Ascending aorta (tissue), 2 donors: ENCODE measurements around the gene NRXN3. TPM values are rescaled to one million over a fixed set of nuclear protein-coding genes. Genes with fewer than 3 reads are reported as not detected.

Experiments
- DNase-seq, 2 donors: peaks; one replicate each; pipeline ENCODE4 v3.0.0-alpha.2; 2019; ENCODE audit warnings: low spot score in 2 of 2
- H3K27ac ChIP-seq, 2 donors: fragments of 200-600 bp; sonication (generic); one replicate each; pipeline ENCODE4 v1.5.1; 2016 to 2017; ENCODE audit warnings: mild to moderate bottlenecking in 1 of 2
- H3K27me3 ChIP-seq: fragments of 200-600 bp; sonication (generic); one replicate; pipeline ENCODE4 v1.5.1; 2017
- H3K36me3 ChIP-seq, 2 donors: fragments of 200-600 bp; sonication (generic); one replicate each; pipeline ENCODE4 v1.5.1; 2016
- H3K4me1 ChIP-seq, 2 donors: fragments of 200-600 bp; sonication (generic); one replicate each; pipeline ENCODE4 v1.5.1; 2016 to 2017; ENCODE audit warnings: mild to moderate bottlenecking in 1 of 2
- H3K4me3 ChIP-seq, 2 donors: fragments of 200-600 bp; sonication (generic); one replicate each; pipeline ENCODE4 v1.5.1; 2016 to 2017; ENCODE audit warnings: mild to moderate bottlenecking in 1 of 2
- H3K9me3 ChIP-seq, 2 donors: fragments of 200-600 bp; sonication (generic); one replicate each; pipeline ENCODE4 v1.5.1; 2016
- intact Hi-C: fragments of 100-400 bp; cut with DNase I; formaldehyde crosslinking; loops from one replicate; pipeline ENCODE4 v1.15.1; 2023
- total RNA-seq: library from RNA; depleted of rRNA; stranded (reverse); fragments of >200 nt; gene quantifications from one replicate; pipeline ENCODE4 v1.1.0, GENCODE V29; 2016
- TF ChIP-seq, protein P1 (sequence below), 3 experiments: fragments of 200-600 bp in 2 of 3; fragments of 450-650 bp in 1 of 3; sonication (generic) in 2 of 3; IDR thresholded peaks; one replicate each; pipeline ENCODE4 v1.5.1; 2016 to 2019; ENCODE audit warnings: antibody characterized with exemption in 3 of 3, mild to moderate bottlenecking in 1 of 3, moderate library complexity in 1 of 3

Gene NRXN3
- total RNA-seq, 1 donor from 2014 or later, result 21.0 TPM

GRCh38 chr14:79665556-79665955, 1495.4 kb downstream of the NRXN3 start:
- intact Hi-C loops, result no loop called here
- Histone ChIP-seq H3K4me1 (no peaks in the 10 kb centered on the region), H3K27me3 (no peaks in the 10 kb centered on the region), H3K9me3 (no peaks in the 10 kb centered on the region), H3K36me3 (no peaks in the 10 kb centered on the region), H3K27ac (no peak overlapping the region), H3K4me3 (no peak overlapping the region)
- TF ChIP-seq, protein P1, sequence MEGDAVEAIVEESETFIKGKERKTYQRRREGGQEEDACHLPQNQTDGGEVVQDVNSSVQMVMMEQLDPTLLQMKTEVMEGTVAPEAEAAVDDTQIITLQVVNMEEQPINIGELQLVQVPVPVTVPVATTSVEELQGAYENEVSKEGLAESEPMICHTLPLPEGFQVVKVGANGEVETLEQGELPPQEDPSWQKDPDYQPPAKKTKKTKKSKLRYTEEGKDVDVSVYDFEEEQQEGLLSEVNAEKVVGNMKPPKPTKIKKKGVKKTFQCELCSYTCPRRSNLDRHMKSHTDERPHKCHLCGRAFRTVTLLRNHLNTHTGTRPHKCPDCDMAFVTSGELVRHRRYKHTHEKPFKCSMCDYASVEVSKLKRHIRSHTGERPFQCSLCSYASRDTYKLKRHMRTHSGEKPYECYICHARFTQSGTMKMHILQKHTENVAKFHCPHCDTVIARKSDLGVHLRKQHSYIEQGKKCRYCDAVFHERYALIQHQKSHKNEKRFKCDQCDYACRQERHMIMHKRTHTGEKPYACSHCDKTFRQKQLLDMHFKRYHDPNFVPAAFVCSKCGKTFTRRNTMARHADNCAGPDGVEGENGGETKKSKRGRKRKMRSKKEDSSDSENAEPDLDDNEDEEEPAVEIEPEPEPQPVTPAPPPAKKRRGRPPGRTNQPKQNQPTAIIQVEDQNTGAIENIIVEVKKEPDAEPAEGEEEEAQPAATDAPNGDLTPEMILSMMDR (IDR thresholded peaks at IDR 0.05), result no peak
- no peak for DNase-seq

GRCh38 chr14:79668951-79669350, 1498.8 kb downstream of the NRXN3 start:
- intact Hi-C loops, result no loop called here
- H3K9me3 ChIP-seq, result no peaks in the 10 kb centered on the region
- no peak for DNase-seq
- no peaks in the 10 kb centered on the region for H3K4me1 ChIP-seq
- no peak overlapping the region for H3K4me3 ChIP-seq
- no peaks in the 10 kb centered on the region for H3K27me3 ChIP-seq
- H3K27ac ChIP-seq, result no peak overlapping the region
- TF ChIP-seq, protein P1 (IDR thresholded peaks at IDR 0.05), result no peak
- no peaks in the 10 kb centered on the region for H3K36me3 ChIP-seq

- no peak overlapping the region for H3K27ac ChIP-seq
- no peak for DNase-seq
- no peaks in the 10 kb centered on the region for H3K4me1 ChIP-seq
- no peaks in the 10 kb centered on the region for H3K36me3 ChIP-seq
- H3K4me3 ChIP-seq, result no peak overlapping the region
- intact Hi-C loops, result no loop called here
- H3K27me3 ChIP-seq, result no peaks in the 10 kb centered on the region
- TF ChIP-seq, protein P1 (IDR thresholded peaks at IDR 0.05), result no peak
- H3K9me3 ChIP-seq, result no peaks in the 10 kb centered on the region
Observed at GRCh38 chr14:79670811-79671210, 1500.6 kb downstream of the NRXN3 start.

DNA sequence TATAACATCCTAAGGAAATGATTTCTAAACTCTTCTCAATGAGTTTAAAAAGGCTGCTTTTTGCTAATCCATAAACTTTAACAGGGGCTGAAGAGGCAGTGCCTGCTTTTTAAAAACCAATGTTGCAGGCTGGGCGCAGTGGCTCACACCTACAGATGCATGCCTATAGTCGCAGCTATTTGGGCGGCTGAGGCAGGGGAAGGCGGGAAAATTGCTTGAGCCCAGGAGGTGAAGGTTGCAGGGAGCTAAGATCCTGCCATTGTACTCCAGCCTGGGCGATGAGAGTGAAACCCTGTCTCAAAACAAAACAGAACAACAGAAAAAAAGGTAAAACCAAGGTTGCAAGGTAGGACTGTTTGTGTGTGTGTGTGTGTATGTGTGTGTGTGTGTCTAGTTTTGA, 1509.9 kb downstream of the NRXN3 start:
- Histone ChIP-seq H3K36me3 (no peaks in the 10 kb centered on the region), H3K4me1 (no peaks in the 10 kb centered on the region), H3K27ac (no peak overlapping the region), H3K27me3 (no peaks in the 10 kb centered on the region), H3K4me3 (no peak overlapping the region), H3K9me3 (no peaks in the 10 kb centered on the region)
- intact Hi-C loops, result no loop called here
- TF ChIP-seq, protein P1 (IDR thresholded peaks at IDR 0.05), result no peak
- no peak for DNase-seq

- Histone ChIP-seq H3K9me3 (no peaks in the 10 kb centered on the region), H3K36me3 (no peaks in the 10 kb centered on the region), H3K4me1 (no peaks in the 10 kb centered on the region), H3K4me3 (no peak overlapping the region), H3K27me3 (no peaks in the 10 kb centered on the region), H3K27ac (no peak overlapping the region)
- DNase-seq, result no peak
- intact Hi-C loops, result no loop called here
- TF ChIP-seq, protein P1 (IDR thresholded peaks at IDR 0.05), result no peak
Observed at GRCh38 chr14:79686196-79686595, 1516.0 kb downstream of the NRXN3 start.

DNA sequence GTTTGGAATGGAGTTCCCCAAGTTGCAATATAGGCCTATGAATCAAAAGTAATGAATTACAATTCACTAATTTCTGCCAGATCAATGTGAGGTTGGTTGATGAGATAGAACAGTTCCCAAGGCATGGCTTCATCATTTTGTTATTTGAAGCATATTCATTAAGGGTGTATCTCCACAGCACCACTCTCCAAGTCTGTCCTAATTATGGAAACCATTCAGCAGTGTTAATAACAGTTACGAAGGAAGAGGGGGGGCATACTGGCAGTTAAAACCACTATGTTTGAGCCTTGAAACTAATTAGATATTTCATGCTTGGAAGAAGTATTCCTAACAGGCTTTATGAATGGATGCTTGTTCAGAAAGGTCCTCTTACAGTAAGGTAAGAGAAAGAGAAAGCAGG, 1520.8 kb downstream of the NRXN3 start:
- Histone ChIP-seq H3K4me3 (no peak overlapping the region), H3K27me3 (no peaks in the 10 kb centered on the region), H3K36me3 (no peaks in the 10 kb centered on the region), H3K27ac (no peak overlapping the region), H3K4me1 (no peaks in the 10 kb centered on the region), H3K9me3 (no peaks in the 10 kb centered on the region)
- TF ChIP-seq, protein P1 (IDR thresholded peaks at IDR 0.05), result no peak
- intact Hi-C loops, result no loop called here
- no peak for DNase-seq
